GM19193 (cell line): ENCODE data around the gene ZSCAN23.

Experiments
- POLR2A ChIP-seq: IDR thresholded peaks from 4 replicates; pipeline ENCODE4 v1.6.1; 2011; ENCODE audit not compliant: insufficient read depth, insufficient read length; ENCODE audit errors: extremely low read depth

Gene ZSCAN23

GRCh38 chr6:28443112-28443773 lies at the start of gene ZSCAN23:
ZSCAN23 (minus strand) TSS chr6:28443491; CDS start chr6:28436266, 7,225 bp downstream.
- peak; percentile 85 for TF ChIP-seq POLR2A

GRCh38 chr6:28491984-28492317 lies 48.7 kb upstream of the ZSCAN23 start:
- TF ChIP-seq POLR2A, result no peak

GRCh38 chr6:28490205-28490890 lies 47.1 kb upstream of the ZSCAN23 start:
- TF ChIP-seq POLR2A, result no peak

GRCh38 chr6:28489366-28490204 lies 46.3 kb upstream of the ZSCAN23 start:
- peak; percentile 1 for TF ChIP-seq POLR2A

- no peak for TF ChIP-seq POLR2A
These were observed 45.6 kb upstream of the ZSCAN23 start for GRCh38 chr6:28488916-28489365.

DNA sequence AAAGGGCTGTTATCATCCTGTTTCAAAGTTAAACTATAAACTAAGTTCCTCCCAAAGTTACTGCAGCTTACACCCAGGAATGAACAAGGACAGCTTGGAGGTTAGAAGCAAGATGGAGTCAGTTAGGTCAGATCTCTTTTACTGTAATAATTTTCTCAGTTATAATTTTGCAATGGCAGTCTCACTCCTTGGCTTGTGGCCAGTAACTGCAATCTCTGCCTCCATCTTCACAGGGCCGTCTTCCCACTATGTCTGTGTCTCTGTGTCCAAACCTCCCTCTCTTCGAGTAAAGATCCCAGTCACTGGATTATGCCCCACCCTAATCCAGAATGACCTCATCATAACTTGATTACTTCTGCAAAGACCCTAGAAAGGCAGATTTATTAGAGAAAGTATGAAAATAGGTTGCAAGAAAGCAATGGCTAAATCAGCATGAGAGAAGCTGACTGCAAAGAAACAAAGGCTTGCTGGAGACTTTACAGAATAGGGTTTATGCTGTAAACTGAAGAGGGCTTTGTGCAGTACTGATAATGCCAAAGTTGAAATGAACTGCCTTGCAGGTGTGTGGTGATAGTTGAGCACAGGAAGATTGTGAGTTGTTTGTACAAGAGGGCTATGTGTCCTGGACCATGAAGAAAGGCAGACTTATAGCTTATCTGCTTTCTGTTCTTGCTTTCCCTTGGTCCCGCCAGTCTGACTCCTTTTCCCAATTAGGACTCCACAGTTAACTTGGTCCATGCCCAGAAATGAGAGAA lies 43.9 kb upstream of the ZSCAN23 start:
- no peak for TF ChIP-seq POLR2A

DNA sequence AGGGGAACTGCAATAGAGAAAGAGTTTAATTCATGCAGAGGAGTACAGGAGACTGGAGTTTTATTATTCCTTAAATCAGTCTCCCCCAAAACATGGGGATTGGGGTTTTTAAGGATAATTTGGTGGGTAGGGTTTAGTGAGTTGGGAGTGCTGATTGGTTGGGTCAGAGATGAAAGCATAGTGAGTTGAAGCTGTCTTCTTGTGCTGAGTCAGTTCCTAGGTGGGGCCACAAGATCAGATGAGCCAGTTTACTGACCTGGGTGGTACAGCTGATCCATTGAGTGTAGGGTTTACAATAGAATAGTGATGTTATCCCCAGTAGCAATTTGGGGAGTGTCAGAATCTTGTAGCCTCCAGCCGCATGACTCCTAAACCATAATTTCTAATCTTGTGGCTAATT lies 43.2 kb upstream of the ZSCAN23 start:
- no peak for TF ChIP-seq POLR2A

DNA sequence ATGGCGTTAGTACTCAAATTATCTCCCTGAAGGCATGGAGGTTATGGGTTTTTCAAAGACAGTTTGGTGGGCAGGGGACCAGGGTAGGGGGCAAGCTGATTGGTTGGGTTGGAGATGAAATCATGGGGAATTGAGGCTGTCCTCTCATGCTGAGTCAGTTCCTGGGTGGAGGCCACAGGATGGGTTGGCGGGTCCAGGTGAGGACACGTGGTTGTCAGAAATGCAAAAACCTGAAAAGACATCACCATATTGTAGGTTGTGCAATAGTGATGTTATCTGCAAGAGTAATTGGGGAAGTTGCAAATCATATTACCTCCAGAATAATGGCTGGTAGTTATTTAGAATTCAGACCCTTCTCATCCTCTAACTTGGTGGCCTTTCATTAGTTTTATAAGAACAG lies 42.2 kb upstream of the ZSCAN23 start:
- no peak for TF ChIP-seq POLR2A

DNA sequence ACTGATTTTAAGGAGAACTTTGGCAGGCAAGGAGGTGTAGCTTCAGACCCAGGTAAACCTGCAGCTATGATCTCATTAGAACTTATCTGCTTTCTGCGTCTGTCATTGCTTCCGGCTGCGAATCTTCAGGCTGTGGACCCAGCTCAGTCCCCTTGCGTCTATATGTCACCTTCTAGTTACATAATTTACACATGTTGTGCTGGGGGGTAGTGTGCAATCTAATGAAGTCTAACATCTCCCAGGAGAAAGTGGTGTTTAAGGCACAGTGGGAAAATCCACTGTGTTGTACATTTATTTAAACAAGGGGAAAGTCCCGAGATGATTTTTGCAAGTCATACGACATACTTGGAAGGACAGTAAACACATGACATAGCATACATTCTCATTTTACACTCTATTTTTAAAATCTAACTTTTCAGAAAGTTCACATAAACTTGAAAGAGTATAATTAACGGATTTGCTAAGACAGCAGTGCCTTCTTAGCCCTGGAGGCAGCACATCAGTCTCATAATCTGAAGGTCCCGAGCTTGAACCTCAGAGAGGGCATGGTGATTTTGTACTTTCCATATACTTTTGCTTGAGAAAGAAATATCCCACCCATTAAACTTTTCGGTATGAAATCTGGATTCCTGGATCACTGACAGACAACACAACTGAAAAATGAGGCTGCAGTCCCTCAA lies 37.1 kb upstream of the ZSCAN23 start:
- no peak for TF ChIP-seq POLR2A

DNA sequence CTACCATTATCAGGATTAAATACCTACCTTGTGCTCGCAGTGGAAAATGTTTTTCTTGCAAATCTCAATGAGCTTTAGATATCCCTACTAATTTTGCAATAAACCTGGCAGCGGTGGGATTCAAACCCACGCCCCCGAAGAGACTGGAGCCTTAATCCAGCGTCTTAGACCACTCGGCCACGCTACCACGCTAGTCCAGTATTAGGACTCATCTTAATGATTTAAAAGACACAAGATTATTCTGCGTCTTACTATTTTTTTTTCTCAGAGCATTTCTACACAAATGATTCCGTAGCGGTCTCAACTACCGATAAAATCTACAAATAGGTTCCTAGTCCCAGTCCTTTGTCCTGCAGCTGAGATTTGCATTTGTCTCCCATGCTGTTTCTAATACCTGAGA lies 35.2 kb upstream of the ZSCAN23 start:
- TF ChIP-seq POLR2A, result no peak

DNA sequence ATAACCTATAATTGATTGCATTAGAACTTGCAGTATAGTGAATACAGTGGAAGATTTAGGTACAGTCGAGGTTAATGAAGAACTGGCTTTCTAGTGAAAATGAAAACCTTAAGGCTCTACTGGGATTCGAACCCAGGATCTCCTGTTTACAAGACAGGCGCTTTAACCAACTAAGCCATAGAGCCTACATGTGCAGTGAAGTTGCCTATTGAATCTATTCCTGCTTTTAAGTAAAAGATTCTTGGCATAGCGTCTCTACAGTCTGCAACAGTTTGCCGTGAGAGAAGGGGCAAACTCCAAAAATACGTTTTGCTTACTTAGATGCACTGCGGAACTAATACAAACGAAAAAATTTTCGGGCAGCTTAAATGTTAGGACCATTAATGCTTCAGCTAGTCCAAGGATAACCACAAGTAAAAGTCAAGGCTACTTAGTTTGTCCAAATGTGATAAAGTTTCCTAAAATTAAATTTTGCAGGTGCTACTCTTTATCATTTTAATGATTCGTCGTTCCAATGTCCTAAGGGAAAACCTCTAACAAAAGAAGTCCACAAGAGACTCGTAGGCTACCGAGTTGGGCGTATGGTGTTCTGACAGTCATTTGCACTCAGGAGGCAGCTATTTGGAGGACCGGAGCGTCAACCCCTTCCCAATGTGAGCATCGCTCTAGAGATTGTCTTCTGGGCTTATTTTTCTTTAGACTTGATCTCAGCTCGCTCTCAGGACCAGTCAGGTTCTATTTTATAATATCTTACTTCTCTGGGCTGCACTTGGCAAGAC lies 31.3 kb upstream of the ZSCAN23 start:
- no peak for TF ChIP-seq POLR2A

- no peak for TF ChIP-seq POLR2A
These were observed 24.8 kb upstream of the ZSCAN23 start for GRCh38 chr6:28468056-28468455.

DNA sequence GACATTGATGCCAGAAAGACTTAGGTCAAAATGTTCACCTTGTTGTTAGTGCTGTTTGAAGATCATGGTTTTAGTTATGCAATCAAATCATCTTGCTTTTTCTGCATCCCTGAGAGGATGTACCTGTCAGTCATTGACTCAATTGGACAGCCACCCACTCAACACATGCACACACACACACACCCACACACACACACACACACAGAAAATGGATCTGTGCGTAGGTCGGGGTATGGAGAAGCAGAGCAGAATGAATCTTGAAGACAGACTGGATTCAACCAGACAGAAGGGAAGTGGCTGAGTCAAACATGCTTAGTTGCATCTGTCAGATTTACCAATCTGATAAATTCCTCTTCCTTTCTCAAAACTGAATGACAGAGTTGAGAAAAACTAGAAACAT lies 19.1 kb upstream of the ZSCAN23 start:
- TF ChIP-seq POLR2A, result no peak

DNA sequence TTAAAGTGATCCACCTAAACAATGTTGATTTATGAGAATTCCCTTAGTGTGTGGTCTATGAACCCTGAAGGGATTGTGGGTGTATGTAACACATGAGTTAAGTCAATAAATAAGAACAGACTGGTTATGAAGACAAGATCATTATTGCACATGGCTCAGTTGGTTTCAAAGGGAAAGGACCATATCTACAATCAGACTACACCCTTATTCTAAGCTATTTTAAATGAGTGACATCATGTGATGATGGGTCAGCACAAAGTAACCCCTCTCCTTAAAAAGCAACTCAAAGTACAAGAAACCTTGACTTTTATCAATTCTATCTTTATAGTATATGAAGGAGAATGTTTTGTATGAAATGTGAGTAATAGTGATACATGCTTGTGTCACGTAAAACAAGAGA lies 15.3 kb upstream of the ZSCAN23 start:
- TF ChIP-seq POLR2A, result no peak
